ENCODE data around the gene PNKP. TPM values are rescaled to one million over a fixed set of nuclear protein-coding genes. Genes with fewer than 3 reads are reported as not detected.

The PNKP gene
- total and polyA plus RNA-seq, 9 of the 15 experiments (the other 6 are each of a cell fraction or from before 2014, with no cell fraction given), result 2.8 to 85.4 (median 25.3) TPM

- in situ Hi-C loops (cut with MboI), result no loop called here
- BruUV-seq (replicated peaks), result no TSS peak
- ChIA-PET POLR2A (interaction anchor here (2.2 kb wide), 1 partner anchor 9 kb away, joined by 7 read pairs; no protein-coding TSS in a partner anchor), CTCF (ENCODE audit: low intra/inter-chr PET ratio) (no interaction called here)
- no peak overlapping the region for H3K4me2 ChIP-seq (ENCODE audit: insufficient read depth, low read length)
- H3K9ac ChIP-seq (ENCODE audit: insufficient read depth in 1 of 2, low read depth in 2 of 2, low read length in 2 of 2), result peak overlapping the region in 1 of 2 experiments; percentile 70; a peak in 2 of 4 replicates
- intact Hi-C loops (cut with micrococcal nuclease), result no loop called here
- 78% methylated on average over 17 of the region's 17 CpGs for WGBS (ENCODE audit: insufficient coverage, low coverage, missing lambda C conversion rate)
- H3K79me2 ChIP-seq (ENCODE audit: control insufficient read depth, insufficient read depth, low read length), result no peaks in the 10 kb centered on the region
- ATAC-seq (no peak), DNase-seq (ENCODE audit: extremely low read depth in 1 of 4, low spot score in 3 of 4) (no peak), FAIRE-seq (no peak)
- no peaks in the 10 kb centered on the region for H4K20me1 ChIP-seq (replicated peaks; ENCODE audit: control insufficient read depth, insufficient read depth, low read length)
- H3K36me3 ChIP-seq (ENCODE audit: control insufficient read depth, insufficient read depth, low read length), result peaks cover 51% of the 10 kb centered on the region
- H3K9me1 ChIP-seq (ENCODE audit: control insufficient read depth, insufficient read depth, low read length), result peaks cover 2% of the 10 kb centered on the region
- H2AFZ ChIP-seq (ENCODE audit: low read depth, low read length), result no peak overlapping the region
- H3K4me3 ChIP-seq, result no peak overlapping the region
- peaks cover 0 to 18% of the 10 kb centered on the region in 2 experiments; a peak in 2 of 5 replicates for H3K4me1 ChIP-seq (replicated peaks in 1 of 2; ENCODE audit: control insufficient read depth in 2 of 2, insufficient read depth in 2 of 2, low read length in 2 of 2)
- no peaks in the 10 kb centered on the region for H3K9me3 ChIP-seq (replicated peaks; ENCODE audit: control insufficient read depth, insufficient read depth, low read depth, low read length)
- H3K27me3 ChIP-seq (ENCODE audit: control insufficient read depth in 2 of 2, insufficient read depth in 2 of 2, low read length in 2 of 2), result no peaks in the 10 kb centered on the region
- no peak overlapping the region; the same call in 2 of the 3 replicates for H3K27ac ChIP-seq (ENCODE audit: extremely low read depth, low read depth, low read length)
- TF ChIP-seq ZC3H8 (IDR thresholded peaks at IDR 0.05) (no peak), ZNF561 (CRISPR knock-in tag; conservative IDR thresholded peaks at IDR 0.05) (no peak), ZKSCAN8 (CRISPR knock-in tag; IDR thresholded peaks at IDR 0.05) (no peak), NFIC (IDR thresholded peaks at IDR 0.05) (peak; percentile 65), TBL1XR1 (IDR thresholded peaks at IDR 0.05; ENCODE audit: low read length in 2 of 2) (no peak), RFX1 (IDR thresholded peaks at IDR 0.05) (no peak), YY1 (IDR thresholded peaks at IDR 0.05; ENCODE audit: borderline replicate concordance in 1 of 3, control insufficient read depth in 1 of 3, extremely low read depth in 1 of 3, insufficient read depth in 3 of 3, insufficient read length in 1 of 3, insufficient replicate concordance in 2 of 3, low read depth in 1 of 3, low read length in 2 of 3) (peak in 1 of 3 experiments; percentile 24), ZNF134 (CRISPR knock-in tag; conservative IDR thresholded peaks at IDR 0.05) (no peak), RNF2 (IDR thresholded peaks at IDR 0.05) (no peak), ZNF583 (CRISPR knock-in tag; IDR thresholded peaks at IDR 0.05) (no peak), MIER1 (IDR thresholded peaks at IDR 0.05; ENCODE audit: low read depth) (no peak), GATAD2B (IDR thresholded peaks at IDR 0.05; ENCODE audit: borderline replicate concordance) (no peak), BRF1 (IDR thresholded peaks at IDR 0.05; ENCODE audit: borderline replicate concordance, extremely low read depth, insufficient read length) (no peak), POLR3G (IDR thresholded peaks at IDR 0.05; ENCODE audit: extremely low read depth, insufficient read length, insufficient replicate concordance) (no peak)
- TF ChIP-seq, protein P1, sequence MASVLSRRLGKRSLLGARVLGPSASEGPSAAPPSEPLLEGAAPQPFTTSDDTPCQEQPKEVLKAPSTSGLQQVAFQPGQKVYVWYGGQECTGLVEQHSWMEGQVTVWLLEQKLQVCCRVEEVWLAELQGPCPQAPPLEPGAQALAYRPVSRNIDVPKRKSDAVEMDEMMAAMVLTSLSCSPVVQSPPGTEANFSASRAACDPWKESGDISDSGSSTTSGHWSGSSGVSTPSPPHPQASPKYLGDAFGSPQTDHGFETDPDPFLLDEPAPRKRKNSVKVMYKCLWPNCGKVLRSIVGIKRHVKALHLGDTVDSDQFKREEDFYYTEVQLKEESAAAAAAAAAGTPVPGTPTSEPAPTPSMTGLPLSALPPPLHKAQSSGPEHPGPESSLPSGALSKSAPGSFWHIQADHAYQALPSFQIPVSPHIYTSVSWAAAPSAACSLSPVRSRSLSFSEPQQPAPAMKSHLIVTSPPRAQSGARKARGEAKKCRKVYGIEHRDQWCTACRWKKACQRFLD (CRISPR knock-in tag; IDR thresholded peaks at IDR 0.05), result no peak
- TF ChIP-seq, protein P2, sequence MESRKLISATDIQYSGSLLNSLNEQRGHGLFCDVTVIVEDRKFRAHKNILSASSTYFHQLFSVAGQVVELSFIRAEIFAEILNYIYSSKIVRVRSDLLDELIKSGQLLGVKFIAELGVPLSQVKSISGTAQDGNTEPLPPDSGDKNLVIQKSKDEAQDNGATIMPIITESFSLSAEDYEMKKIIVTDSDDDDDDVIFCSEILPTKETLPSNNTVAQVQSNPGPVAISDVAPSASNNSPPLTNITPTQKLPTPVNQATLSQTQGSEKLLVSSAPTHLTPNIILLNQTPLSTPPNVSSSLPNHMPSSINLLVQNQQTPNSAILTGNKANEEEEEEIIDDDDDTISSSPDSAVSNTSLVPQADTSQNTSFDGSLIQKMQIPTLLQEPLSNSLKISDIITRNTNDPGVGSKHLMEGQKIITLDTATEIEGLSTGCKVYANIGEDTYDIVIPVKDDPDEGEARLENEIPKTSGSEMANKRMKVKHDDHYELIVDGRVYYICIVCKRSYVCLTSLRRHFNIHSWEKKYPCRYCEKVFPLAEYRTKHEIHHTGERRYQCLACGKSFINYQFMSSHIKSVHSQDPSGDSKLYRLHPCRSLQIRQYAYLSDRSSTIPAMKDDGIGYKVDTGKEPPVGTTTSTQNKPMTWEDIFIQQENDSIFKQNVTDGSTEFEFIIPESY (CRISPR knock-in tag; IDR thresholded peaks at IDR 0.05), result 0 out of 2 replicates have a peak, but pooled peaks have one; percentile 47
- TF ChIP-seq, protein P3, sequence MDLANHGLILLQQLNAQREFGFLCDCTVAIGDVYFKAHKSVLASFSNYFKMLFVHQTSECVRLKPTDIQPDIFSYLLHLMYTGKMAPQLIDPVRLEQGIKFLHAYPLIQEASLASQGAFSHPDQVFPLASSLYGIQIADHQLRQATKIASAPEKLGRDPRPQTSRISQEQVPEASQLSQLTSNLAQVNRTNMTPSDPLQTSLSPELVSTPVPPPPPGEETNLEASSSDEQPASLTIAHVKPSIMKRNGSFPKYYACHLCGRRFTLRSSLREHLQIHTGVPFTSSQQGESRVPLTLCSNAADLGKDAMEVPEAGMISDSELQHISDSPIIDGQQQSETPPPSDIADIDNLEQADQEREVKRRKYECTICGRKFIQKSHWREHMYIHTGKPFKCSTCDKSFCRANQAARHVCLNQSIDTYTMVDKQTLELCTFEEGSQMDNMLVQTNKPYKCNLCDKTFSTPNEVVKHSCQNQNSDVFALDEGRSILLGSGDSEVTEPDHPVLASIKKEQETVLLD (IDR thresholded peaks at IDR 0.05), result no peak
- TF ChIP-seq, protein P4, sequence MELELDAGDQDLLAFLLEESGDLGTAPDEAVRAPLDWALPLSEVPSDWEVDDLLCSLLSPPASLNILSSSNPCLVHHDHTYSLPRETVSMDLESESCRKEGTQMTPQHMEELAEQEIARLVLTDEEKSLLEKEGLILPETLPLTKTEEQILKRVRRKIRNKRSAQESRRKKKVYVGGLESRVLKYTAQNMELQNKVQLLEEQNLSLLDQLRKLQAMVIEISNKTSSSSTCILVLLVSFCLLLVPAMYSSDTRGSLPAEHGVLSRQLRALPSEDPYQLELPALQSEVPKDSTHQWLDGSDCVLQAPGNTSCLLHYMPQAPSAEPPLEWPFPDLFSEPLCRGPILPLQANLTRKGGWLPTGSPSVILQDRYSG (tag; conservative IDR thresholded peaks at IDR 0.05; ENCODE audit: low read depth), result no peak
Observed at GRCh38 chr19:49840736-49841249, 26.6 kb downstream of the PNKP start.
